ENCODE data around the gene RPIA.
A peak's percentile ranks its signal among the peaks of the same experiment; 100 is the strongest.
"Not testable (repeated sequence)": the region's sequence is repeated elsewhere in the genome, so short reads cannot be mapped to it uniquely, and the experiment has no call there.

Gene RPIA

GRCh38 chr2:88691339-88692183 is at the start of gene RPIA:
Gene RPIA, plus strand, starts transcription at chr2:88691673. Its CDS starts 26 bp downstream, at chr2:88691699.
- DNase-seq (ENCODE audit: low spot score) = peak; percentile 97
- CTCF ChIA-PET = interaction anchor here (0.6 to 1.1 kb wide), 5 partner anchors 20 to 500 kb away, joined by 4 to 8 read pairs (median 4); no protein-coding TSS in a partner anchor
- peak; percentile 73 for TF ChIP-seq CTCF (conservative IDR thresholded peaks at IDR 0.05; ENCODE audit: low read depth)
- H3K27ac ChIP-seq = peak within 1 kb of the TSS; percentile 68
- POLR2A ChIA-PET (ENCODE audit: low non-redundant PET) = no interaction called here

DNA sequence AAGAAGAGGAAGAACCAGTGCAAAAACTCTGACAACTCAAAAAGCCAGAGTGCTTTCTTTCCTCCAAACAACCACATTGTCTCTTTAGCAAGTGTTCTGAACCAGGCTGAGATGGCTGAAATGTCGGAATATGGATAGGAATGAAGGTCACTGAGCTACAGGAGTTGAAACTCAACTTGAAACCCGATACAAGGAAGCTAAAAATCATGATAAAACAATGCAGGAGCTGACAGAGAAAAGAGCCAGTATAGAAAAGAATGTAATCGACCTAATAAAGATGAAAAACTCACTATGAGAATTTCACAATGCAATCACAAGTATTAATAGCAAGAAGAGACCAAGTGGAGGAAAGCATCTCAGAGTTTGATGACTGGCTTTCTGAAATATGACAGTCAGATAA is 49.2 kb upstream of the RPIA start:
- no peak for DNase-seq (ENCODE audit: low spot score)
- ChIA-PET POLR2A (ENCODE audit: low non-redundant PET) (no interaction called here), CTCF (interaction anchor here (0.6 kb wide), 1 partner anchor 12 kb away, joined by 5 read pairs; no protein-coding TSS in a partner anchor)
- no peak for TF ChIP-seq CTCF (conservative IDR thresholded peaks at IDR 0.05; ENCODE audit: low read depth)
- no peak overlapping the region for H3K27ac ChIP-seq

- CTCF ChIA-PET = not testable (repeated sequence)
These were observed 46.1 kb upstream of the RPIA start for GRCh38 chr2:88645291-88645882.

DNA sequence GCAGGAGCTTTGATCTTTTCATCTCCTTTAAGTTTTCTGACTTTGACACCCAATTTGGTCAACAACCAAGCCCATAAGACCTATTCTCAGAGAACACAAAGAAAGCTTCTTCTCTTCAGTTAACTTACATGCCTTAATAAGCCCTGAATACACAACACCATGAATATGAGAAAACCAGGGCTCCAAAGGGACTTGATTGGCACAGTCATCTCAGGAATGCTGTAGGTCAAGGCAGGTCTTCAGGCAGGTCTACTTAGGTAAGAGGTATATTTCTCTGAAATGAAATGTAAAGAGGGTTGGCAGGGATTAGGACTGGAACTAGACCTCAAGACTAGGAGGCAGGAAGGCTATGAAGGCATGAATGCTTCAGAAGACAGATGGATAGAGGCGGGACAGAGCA is 39.8 kb upstream of the RPIA start:
- TF ChIP-seq CTCF (conservative IDR thresholded peaks at IDR 0.05; ENCODE audit: low read depth) = no peak
- no peak overlapping the region for H3K27ac ChIP-seq
- POLR2A ChIA-PET (ENCODE audit: low non-redundant PET) = no interaction called here
- CTCF ChIA-PET = no interaction called here
- no peak for DNase-seq (ENCODE audit: low spot score)

More at GRCh38 chr2:88645291-88645882, 46.1 kb upstream of the RPIA start:
- POLR2A ChIA-PET (ENCODE audit: low non-redundant PET); H3K27ac ChIP-seq; DNase-seq (ENCODE audit: low spot score): not testable (repeated sequence)

DNA sequence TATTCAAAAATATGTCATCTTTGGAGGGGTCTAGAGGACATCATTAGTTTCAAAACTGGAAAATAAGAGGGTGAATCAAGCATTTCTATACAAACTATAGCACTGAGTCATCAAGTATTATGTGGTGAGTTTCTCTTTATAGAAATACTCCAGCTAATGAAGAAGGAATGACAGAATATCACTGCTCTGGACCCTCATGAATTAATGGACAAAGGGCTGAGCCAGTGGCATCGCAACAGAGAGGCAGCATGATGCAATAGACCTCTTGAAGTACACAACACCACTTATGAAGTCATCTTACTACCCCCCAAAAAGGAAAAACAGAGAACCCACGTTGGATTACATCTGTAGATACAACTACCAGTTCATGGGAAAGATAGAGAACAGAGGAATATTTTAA is 36.8 kb upstream of the RPIA start:
- no peak overlapping the region for H3K27ac ChIP-seq
- ChIA-PET POLR2A (ENCODE audit: low non-redundant PET) (no interaction called here), CTCF (interaction anchor here (0.7 kb wide), 1 partner anchor 13 kb away, joined by 5 read pairs; no protein-coding TSS in a partner anchor)
- no peak for TF ChIP-seq CTCF (conservative IDR thresholded peaks at IDR 0.05; ENCODE audit: low read depth)
- DNase-seq (ENCODE audit: low spot score) = no peak

- POLR2A ChIA-PET (ENCODE audit: low non-redundant PET) = no interaction called here
- CTCF ChIA-PET = no interaction called here
These were observed 34.8 kb upstream of the RPIA start for GRCh38 chr2:88656690-88657089.

More at GRCh38 chr2:88656690-88657089, 34.8 kb upstream of the RPIA start:
- no peak for TF ChIP-seq CTCF (conservative IDR thresholded peaks at IDR 0.05; ENCODE audit: low read depth)
- H3K27ac ChIP-seq = no peak overlapping the region
- no peak for DNase-seq (ENCODE audit: low spot score)

Data from RWPE1 (cell line).